Testis (tissue), 3 donors: ENCODE data around the gene CST9. TPM values are rescaled to one million over a fixed set of nuclear protein-coding genes. Genes with fewer than 3 reads are reported as not detected.

Source experiments
- DNase-seq: peaks from one replicate; pipeline ENCODE4 v3.0.0-alpha.2; 2019
- H3K27ac ChIP-seq, 2 donors: fragments of 200-600 bp; sonication (generic); one replicate each; pipeline ENCODE4 v1.5.1; 2019
- H3K27me3 ChIP-seq: fragments of 200-600 bp; sonication (generic); one replicate; pipeline ENCODE4 v1.5.1; 2019
- H3K36me3 ChIP-seq: fragments of 200-600 bp; sonication (generic); one replicate; pipeline ENCODE4 v1.5.1; 2017; ENCODE audit warnings: low read depth; ENCODE audit errors: missing control alignments
- H3K4me1 ChIP-seq: fragments of 200-600 bp; sonication (generic); one replicate; pipeline ENCODE4 v1.5.1; 2019
- H3K4me3 ChIP-seq, 2 donors: fragments of 200-600 bp; sonication (generic); one replicate each; pipeline ENCODE4 v1.5.1; 2017 to 2019
- H3K9me3 ChIP-seq: fragments of 200-600 bp; sonication (generic); one replicate; pipeline ENCODE4 v1.5.1; 2017
- POLR2A ChIP-seq: fragments of 450-650 bp; IDR thresholded peaks from one replicate; pipeline ENCODE4 v1.6.1; 2017; ENCODE audit warnings: antibody characterized with exemption, mild to moderate bottlenecking, moderate library complexity
- WGBS, 2 donors: methylation state at CpG; one replicate each; pipeline ENCODE4 v1.1.5; 2018; 5-methylcytosine and 5-hydroxymethylcytosine counted together
- intact Hi-C: fragments of 100-400 bp; cut with DNase I; formaldehyde crosslinking; loops from one replicate; pipeline ENCODE4 v1.15.1; 2023; ENCODE audit warnings: low total_unique reads
- polyA plus RNA-seq: library from polyadenylated mRNA; stranded (reverse); fragments of 350-450 nt; fragmentation: Illumina TruSeq; extraction: RNeasy Lipid Tissue Mini Kit (QIAGEN cat#74804); gene quantifications from one replicate; pipeline ENCODE4 v1.2.3, GENCODE V29; 2014; ENCODE audit warnings: low read depth, low replicate concordance; ENCODE audit not compliant: insufficient read depth
- total RNA-seq, 2 donors: library from RNA; depleted of rRNA; stranded (reverse); fragments of >200 nt; gene quantifications; one replicate each; pipeline ENCODE4 v1.2.3, GENCODE V29; 2016
- TF ChIP-seq, protein P1 (sequence below), 3 experiments: fragments of 450-650 bp in 2 of 3; fragments of 200-600 bp in 1 of 3; sonication (generic) in 1 of 3; IDR thresholded peaks; one replicate each; pipeline ENCODE4 v1.5.1; 2016 to 2019; ENCODE audit warnings: antibody characterized with exemption in 3 of 3, mild to moderate bottlenecking in 2 of 3, moderate library complexity in 1 of 3

Gene CST9
- total and polyA plus RNA-seq, 3 donors from 2014 or later: 0.19 TPM; not detected in 2

DNA sequence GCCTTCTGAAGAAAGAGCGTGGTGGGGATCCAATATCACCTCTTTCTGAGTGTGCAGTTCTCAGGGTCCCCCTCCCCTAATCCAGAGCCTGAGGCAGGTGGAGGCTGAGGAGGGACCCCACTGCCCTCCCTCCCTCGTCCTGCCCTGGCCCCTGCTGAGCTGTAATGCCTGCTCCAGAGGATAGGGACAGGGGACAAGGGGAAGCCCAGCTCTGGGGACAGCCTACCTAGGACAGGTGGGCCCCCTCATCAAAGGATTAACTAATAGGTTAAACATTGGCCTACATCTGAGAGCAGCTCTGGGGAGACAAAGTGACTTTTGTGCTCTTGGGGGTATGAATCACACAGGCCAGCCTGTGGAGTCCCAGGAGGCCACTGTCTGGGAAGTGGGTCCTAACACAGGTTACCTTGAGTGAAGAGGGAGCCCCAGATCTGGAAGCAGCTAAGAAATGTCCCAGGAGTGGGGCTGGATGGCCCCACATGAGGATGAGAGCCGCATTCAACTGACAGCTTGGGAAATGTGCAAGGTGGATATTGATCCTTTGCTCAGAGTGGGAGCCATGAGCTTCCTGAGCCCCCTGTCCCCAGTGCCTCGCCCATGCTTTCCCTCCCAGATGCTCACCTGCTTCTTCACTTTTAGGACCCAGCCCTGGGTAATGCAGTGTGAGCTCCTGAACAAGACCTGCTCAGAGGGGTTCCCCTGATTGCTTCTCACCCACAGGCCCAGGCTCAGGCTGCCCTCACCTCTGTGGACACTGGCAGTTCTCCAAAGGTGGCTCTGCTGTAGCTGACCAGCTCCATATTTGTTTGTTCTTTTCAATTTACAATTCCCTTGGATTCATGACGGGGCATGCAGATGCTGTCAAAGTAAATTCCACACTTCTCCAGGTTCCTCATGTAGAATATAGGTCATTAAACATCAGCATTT, 19.6 kb downstream of the CST9 start:
- WGBS, 2 donors: 82 to 83% methylated on average over 4 to 5 of the region's 5 CpGs

DNA sequence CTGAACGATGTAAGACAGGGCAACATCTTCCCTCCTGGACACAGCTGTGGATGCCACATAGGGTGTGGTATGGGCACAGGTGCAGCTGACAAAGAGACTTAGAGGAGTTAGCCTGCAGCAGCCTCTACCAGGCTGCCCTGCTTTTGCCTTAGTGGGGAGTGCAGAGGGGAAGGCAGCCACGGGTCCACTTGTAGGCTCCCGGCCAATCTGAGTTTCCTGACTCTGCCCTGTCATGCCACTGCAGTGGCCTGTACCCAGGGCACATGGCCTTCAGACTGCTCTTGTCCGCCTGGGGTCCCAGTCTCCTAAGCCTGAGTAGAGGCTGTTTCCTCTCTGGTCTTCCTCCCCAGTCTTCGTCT, 20.3 kb downstream of the CST9 start:
- Histone ChIP-seq H3K27ac (no peak overlapping the region), H3K4me3 (no peak overlapping the region), H3K36me3 (no peaks in the 10 kb centered on the region), H3K27me3 (no peaks in the 10 kb centered on the region), H3K9me3 (no peaks in the 10 kb centered on the region), H3K4me1 (no peaks in the 10 kb centered on the region)
- intact Hi-C loops: no loop called here
- DNase-seq: no peak
- TF ChIP-seq POLR2A: no peak
- TF ChIP-seq, protein P1, sequence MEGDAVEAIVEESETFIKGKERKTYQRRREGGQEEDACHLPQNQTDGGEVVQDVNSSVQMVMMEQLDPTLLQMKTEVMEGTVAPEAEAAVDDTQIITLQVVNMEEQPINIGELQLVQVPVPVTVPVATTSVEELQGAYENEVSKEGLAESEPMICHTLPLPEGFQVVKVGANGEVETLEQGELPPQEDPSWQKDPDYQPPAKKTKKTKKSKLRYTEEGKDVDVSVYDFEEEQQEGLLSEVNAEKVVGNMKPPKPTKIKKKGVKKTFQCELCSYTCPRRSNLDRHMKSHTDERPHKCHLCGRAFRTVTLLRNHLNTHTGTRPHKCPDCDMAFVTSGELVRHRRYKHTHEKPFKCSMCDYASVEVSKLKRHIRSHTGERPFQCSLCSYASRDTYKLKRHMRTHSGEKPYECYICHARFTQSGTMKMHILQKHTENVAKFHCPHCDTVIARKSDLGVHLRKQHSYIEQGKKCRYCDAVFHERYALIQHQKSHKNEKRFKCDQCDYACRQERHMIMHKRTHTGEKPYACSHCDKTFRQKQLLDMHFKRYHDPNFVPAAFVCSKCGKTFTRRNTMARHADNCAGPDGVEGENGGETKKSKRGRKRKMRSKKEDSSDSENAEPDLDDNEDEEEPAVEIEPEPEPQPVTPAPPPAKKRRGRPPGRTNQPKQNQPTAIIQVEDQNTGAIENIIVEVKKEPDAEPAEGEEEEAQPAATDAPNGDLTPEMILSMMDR (IDR thresholded peaks at IDR 0.05): no peak
- 71 to 90% methylated on average over 3 of the region's 5 CpGs for WGBS, 2 donors

More for the DNA sequence above, 19.6 kb downstream of the CST9 start:
- H3K9me3 ChIP-seq: no peaks in the 10 kb centered on the region
- H3K27ac ChIP-seq: no peak overlapping the region
- H3K36me3 ChIP-seq: no peaks in the 10 kb centered on the region
- H3K4me1 ChIP-seq: no peaks in the 10 kb centered on the region
- no peak overlapping the region for H3K4me3 ChIP-seq
- no peak for TF ChIP-seq POLR2A
- TF ChIP-seq, protein P1 (IDR thresholded peaks at IDR 0.05): no peak
- H3K27me3 ChIP-seq: no peaks in the 10 kb centered on the region
- intact Hi-C loops: no loop called here
- no peak for DNase-seq

DNA sequence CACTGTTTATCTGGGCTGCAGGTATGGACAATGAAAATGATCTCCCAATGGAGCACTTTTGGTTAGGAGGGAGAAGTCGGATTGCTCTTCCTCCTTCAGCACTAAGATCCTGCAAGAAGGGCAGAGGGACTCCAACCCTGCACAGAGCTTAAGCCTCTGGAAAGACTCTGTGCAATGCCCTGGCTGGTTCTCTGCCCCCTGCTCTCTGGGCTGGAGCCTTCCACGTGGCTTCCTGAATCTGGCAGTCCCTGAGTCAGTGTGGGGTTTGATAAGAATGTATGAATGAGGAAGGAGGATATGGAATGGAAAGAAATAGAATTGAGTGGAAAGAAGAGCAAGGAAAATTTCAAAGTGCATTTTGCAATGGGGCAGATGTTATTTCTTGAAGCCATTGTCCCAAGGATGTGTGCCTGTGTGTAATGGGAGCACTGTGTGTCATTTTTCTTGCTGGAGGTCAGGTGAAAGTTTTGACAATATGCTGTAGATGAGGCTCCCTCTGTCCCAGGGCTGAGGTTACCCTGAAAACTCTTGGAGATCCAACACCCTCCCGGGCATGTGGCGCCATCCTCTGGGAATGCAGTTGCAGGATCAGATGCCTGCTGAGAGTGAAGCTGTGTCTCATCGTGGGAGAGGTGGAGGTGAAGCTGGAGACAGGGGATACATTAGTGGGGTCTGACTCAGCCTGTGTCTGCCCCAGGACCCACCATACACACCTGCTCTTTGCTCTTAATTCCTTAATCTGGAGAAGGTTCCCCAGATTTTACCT, 21.1 kb downstream of the CST9 start:
- 50 to 69% methylated on average over 3 to 5 of the region's 5 CpGs for WGBS, 2 donors
- no peak overlapping the region for H3K27ac ChIP-seq
- H3K9me3 ChIP-seq: no peaks in the 10 kb centered on the region
- DNase-seq: no peak
- H3K4me3 ChIP-seq: no peak overlapping the region
- intact Hi-C loops: no loop called here
- H3K4me1 ChIP-seq: no peaks in the 10 kb centered on the region
- H3K27me3 ChIP-seq: no peaks in the 10 kb centered on the region
- H3K36me3 ChIP-seq: no peaks in the 10 kb centered on the region
- no peak for TF ChIP-seq POLR2A
- TF ChIP-seq, protein P1 (IDR thresholded peaks at IDR 0.05): no peak

DNA sequence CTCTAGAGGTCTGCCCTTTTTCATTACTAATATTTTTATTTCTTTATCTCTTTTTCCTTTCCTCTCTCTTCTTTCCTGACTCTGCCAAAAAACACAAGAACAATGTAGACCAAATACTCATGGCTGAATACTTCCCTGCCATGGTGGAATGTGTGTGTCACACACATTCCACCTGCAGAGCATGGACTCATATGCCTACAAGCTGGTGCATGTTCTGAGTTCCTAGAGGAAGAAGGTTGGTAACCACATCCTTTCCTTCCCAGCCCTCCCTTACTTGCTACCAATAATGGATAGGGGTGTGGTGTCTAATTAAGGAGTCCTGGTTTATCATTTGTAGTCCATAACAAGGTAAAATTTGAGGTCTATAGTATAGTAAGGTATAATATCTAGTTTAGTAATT, 22.2 kb downstream of the CST9 start:
- Histone ChIP-seq H3K27ac (no peak overlapping the region), H3K36me3 (no peaks in the 10 kb centered on the region), H3K9me3 (no peaks in the 10 kb centered on the region), H3K4me3 (no peak overlapping the region), H3K27me3 (no peaks in the 10 kb centered on the region), H3K4me1 (no peaks in the 10 kb centered on the region)
- no peak for DNase-seq
- TF ChIP-seq, protein P1 (IDR thresholded peaks at IDR 0.05): no peak
- no peak for TF ChIP-seq POLR2A
- intact Hi-C loops: no loop called here
